ENCODE results near the gene ZDHHC20. TPM values are rescaled to one million over a fixed set of nuclear protein-coding genes. Genes with fewer than 3 reads are reported as not detected.

ZDHHC20 gene
- total RNA-seq, 1 experiment from 2014 or later: 69.1 TPM

GRCh38 chr13:21330126-21330861 lies 128.8 kb downstream of the ZDHHC20 start:
- Histone ChIP-seq H3K9me3 (ENCODE audit: control insufficient read depth, low read depth, low read length) (no peaks in the 10 kb centered on the region), H4K91ac (ENCODE audit: insufficient read length, low read depth, low read length) (no peak overlapping the region), H2BK12ac (ENCODE audit: insufficient read length, low read depth, low read length) (no peak overlapping the region), H2AK5ac (ENCODE audit: insufficient read length, low read length) (no peak overlapping the region), H3T11ph (ENCODE audit: low read length) (no peak overlapping the region), H3K79me1 (ENCODE audit: insufficient read depth, low read depth, low read length, poor library complexity, severe bottlenecking) (no peaks in the 10 kb centered on the region), H2BK20ac (ENCODE audit: low read depth, low read length, poor library complexity, severe bottlenecking) (no peak overlapping the region), H3K4me2 (ENCODE audit: insufficient read depth, insufficient read length, low read length) (no peak overlapping the region), H3K27me3 (ENCODE audit: insufficient read depth, low read length) (no peaks in the 10 kb centered on the region; the same call in 1 of the 2 replicates), H3K18ac (ENCODE audit: insufficient read length, low read depth, low read length) (no peak overlapping the region), H3K23ac (ENCODE audit: insufficient read length, low read depth, low read length) (no peak overlapping the region), H2AFZ (ENCODE audit: low read length) (no peak overlapping the region), H2BK5ac (ENCODE audit: insufficient read length, low read length) (no peak overlapping the region), H4K8ac (replicated peaks; ENCODE audit: insufficient read length, low read depth, low read length) (no peak overlapping the region), H3K79me2 (ENCODE audit: insufficient read depth, low read length) (no peaks in the 10 kb centered on the region), H3K56ac (ENCODE audit: insufficient read length, low read depth, low read length) (no peak overlapping the region), H4K5ac (ENCODE audit: insufficient read length, low read depth, low read length) (no peak overlapping the region), H3K27ac (ENCODE audit: insufficient read length, low read depth, low read length) (no peak overlapping the region), H2BK15ac (ENCODE audit: low read depth, low read length) (no peak overlapping the region), H3K9ac (ENCODE audit: extremely low read depth, insufficient read length, low read length) (no peak overlapping the region), H3K4me1 (ENCODE audit: insufficient read depth, low read length) (peaks cover 4% of the 10 kb centered on the region; the same call in 1 of the 2 replicates), H3K4ac (ENCODE audit: low read depth, low read length) (no peak overlapping the region), H3K23me2 (ENCODE audit: insufficient read length, low read depth, low read length, poor library complexity, severe bottlenecking) (peaks cover 7% of the 10 kb centered on the region), H2BK120ac (ENCODE audit: low read depth, low read length, poor library complexity, severe bottlenecking) (no peak overlapping the region), H3K14ac (ENCODE audit: insufficient read depth, low read length) (no peak overlapping the region), H4K20me1 (ENCODE audit: control insufficient read depth, insufficient read depth, insufficient read length) (no peaks in the 10 kb centered on the region)
- TF ChIP-seq, protein P1, sequence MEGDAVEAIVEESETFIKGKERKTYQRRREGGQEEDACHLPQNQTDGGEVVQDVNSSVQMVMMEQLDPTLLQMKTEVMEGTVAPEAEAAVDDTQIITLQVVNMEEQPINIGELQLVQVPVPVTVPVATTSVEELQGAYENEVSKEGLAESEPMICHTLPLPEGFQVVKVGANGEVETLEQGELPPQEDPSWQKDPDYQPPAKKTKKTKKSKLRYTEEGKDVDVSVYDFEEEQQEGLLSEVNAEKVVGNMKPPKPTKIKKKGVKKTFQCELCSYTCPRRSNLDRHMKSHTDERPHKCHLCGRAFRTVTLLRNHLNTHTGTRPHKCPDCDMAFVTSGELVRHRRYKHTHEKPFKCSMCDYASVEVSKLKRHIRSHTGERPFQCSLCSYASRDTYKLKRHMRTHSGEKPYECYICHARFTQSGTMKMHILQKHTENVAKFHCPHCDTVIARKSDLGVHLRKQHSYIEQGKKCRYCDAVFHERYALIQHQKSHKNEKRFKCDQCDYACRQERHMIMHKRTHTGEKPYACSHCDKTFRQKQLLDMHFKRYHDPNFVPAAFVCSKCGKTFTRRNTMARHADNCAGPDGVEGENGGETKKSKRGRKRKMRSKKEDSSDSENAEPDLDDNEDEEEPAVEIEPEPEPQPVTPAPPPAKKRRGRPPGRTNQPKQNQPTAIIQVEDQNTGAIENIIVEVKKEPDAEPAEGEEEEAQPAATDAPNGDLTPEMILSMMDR (conservative IDR thresholded peaks at IDR 0.05): no peak
- Mint-ChIP-seq H3K9me3 (peaks cover 0 to 3% of the 10 kb centered on the region in 2 experiments; a peak in 1 of 5 replicates), H3K27me3 (ENCODE audit: low read depth) (peaks cover 5% of the 10 kb centered on the region), H3K27ac (no peak overlapping the region), H3K36me3 (ENCODE audit: insufficient read depth in 1 of 3, low read depth in 3 of 3) (no peaks in the 10 kb centered on the region; a peak in 1 of 7 replicates), H3K4me1 (peaks cover 45 to 50% of the 10 kb centered on the region in 2 experiments), H3K4me3 (no peak overlapping the region)
- no peak for DNase-seq
- no CpG with 5 or more reads among the region's 8 CpGs for WGBS (ENCODE audit: extremely low coverage, insufficient read length, low lambda C conversion rate)
